Measurements from ENCODE around the gene STAT2. TPM values are rescaled to one million over a fixed set of nuclear protein-coding genes. Genes with fewer than 3 reads are reported as not detected.
A peak's percentile ranks its signal among the peaks of the same experiment; 100 is the strongest.

Gene STAT2
- total and polyA plus RNA-seq, 9 of the 15 experiments (the other 6 are each of a cell fraction or from before 2014, with no cell fraction given) = 15.5 to 46.9 (median 40.1) TPM

DNA sequence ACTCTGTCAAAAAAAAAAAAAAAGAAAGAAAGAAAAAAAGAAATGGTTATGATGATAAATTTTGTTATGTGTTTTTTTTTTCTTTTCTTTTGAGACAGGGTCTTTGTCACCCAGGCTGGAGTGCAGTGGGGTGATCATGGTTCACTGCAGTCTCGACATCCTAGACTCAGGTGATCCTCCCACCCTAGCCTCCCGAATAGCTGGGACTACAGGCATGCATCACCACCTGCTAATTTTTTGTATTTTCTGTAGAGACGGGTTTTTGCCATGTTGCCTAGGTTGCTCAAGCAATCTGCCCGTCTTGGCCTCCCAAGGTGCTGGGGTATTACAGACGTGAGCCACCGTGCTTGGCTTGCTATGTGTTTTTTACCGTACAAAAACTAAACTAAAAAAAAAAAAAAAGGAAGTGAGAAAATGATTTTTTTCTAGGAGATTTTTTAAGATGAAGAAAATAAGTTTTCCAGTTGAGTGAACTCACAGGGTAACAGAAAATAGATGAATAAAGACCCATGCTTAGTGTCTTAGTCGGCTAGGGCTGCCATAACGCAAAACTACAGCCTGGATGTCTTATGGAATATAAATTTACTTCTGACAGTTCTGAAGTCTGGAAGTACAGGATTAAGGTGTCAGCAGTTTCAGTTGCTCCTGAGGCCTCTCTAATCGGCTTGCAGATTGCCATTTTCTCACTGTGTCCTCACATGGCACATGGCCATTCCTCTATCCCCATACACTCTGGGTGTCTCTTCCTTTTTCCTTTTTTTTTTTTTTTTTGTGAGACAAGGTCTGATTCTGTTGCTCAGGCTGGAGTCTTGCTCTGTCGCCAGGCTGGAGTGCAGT is 15.9 kb upstream of the STAT2 start (continued):
- TF ChIP-seq, protein P1, sequence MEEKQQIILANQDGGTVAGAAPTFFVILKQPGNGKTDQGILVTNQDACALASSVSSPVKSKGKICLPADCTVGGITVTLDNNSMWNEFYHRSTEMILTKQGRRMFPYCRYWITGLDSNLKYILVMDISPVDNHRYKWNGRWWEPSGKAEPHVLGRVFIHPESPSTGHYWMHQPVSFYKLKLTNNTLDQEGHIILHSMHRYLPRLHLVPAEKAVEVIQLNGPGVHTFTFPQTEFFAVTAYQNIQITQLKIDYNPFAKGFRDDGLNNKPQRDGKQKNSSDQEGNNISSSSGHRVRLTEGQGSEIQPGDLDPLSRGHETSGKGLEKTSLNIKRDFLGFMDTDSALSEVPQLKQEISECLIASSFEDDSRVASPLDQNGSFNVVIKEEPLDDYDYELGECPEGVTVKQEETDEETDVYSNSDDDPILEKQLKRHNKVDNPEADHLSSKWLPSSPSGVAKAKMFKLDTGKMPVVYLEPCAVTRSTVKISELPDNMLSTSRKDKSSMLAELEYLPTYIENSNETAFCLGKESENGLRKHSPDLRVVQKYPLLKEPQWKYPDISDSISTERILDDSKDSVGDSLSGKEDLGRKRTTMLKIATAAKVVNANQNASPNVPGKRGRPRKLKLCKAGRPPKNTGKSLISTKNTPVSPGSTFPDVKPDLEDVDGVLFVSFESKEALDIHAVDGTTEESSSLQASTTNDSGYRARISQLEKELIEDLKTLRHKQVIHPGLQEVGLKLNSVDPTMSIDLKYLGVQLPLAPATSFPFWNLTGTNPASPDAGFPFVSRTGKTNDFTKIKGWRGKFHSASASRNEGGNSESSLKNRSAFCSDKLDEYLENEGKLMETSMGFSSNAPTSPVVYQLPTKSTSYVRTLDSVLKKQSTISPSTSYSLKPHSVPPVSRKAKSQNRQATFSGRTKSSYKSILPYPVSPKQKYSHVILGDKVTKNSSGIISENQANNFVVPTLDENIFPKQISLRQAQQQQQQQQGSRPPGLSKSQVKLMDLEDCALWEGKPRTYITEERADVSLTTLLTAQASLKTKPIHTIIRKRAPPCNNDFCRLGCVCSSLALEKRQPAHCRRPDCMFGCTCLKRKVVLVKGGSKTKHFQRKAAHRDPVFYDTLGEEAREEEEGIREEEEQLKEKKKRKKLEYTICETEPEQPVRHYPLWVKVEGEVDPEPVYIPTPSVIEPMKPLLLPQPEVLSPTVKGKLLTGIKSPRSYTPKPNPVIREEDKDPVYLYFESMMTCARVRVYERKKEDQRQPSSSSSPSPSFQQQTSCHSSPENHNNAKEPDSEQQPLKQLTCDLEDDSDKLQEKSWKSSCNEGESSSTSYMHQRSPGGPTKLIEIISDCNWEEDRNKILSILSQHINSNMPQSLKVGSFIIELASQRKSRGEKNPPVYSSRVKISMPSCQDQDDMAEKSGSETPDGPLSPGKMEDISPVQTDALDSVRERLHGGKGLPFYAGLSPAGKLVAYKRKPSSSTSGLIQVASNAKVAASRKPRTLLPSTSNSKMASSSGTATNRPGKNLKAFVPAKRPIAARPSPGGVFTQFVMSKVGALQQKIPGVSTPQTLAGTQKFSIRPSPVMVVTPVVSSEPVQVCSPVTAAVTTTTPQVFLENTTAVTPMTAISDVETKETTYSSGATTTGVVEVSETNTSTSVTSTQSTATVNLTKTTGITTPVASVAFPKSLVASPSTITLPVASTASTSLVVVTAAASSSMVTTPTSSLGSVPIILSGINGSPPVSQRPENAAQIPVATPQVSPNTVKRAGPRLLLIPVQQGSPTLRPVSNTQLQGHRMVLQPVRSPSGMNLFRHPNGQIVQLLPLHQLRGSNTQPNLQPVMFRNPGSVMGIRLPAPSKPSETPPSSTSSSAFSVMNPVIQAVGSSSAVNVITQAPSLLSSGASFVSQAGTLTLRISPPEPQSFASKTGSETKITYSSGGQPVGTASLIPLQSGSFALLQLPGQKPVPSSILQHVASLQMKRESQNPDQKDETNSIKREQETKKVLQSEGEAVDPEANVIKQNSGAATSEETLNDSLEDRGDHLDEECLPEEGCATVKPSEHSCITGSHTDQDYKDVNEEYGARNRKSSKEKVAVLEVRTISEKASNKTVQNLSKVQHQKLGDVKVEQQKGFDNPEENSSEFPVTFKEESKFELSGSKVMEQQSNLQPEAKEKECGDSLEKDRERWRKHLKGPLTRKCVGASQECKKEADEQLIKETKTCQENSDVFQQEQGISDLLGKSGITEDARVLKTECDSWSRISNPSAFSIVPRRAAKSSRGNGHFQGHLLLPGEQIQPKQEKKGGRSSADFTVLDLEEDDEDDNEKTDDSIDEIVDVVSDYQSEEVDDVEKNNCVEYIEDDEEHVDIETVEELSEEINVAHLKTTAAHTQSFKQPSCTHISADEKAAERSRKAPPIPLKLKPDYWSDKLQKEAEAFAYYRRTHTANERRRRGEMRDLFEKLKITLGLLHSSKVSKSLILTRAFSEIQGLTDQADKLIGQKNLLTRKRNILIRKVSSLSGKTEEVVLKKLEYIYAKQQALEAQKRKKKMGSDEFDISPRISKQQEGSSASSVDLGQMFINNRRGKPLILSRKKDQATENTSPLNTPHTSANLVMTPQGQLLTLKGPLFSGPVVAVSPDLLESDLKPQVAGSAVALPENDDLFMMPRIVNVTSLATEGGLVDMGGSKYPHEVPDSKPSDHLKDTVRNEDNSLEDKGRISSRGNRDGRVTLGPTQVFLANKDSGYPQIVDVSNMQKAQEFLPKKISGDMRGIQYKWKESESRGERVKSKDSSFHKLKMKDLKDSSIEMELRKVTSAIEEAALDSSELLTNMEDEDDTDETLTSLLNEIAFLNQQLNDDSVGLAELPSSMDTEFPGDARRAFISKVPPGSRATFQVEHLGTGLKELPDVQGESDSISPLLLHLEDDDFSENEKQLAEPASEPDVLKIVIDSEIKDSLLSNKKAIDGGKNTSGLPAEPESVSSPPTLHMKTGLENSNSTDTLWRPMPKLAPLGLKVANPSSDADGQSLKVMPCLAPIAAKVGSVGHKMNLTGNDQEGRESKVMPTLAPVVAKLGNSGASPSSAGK (IDR thresholded peaks at IDR 0.05) = peak; percentile 33; the same call in 1 of the 2 replicates
- TF ChIP-seq KDM1A (IDR thresholded peaks at IDR 0.05) = no peak
- no peak for TF ChIP-seq ZNF77 (CRISPR knock-in tag; IDR thresholded peaks at IDR 0.05)
- TF ChIP-seq, protein P2, sequence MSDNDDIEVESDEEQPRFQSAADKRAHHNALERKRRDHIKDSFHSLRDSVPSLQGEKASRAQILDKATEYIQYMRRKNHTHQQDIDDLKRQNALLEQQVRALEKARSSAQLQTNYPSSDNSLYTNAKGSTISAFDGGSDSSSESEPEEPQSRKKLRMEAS (CRISPR knock-in tag; IDR thresholded peaks at IDR 0.05) = no peak
- TF ChIP-seq ZNF316 (IDR thresholded peaks at IDR 0.05) = peak; percentile 94
- TF ChIP-seq KLF10 (CRISPR knock-in tag; IDR thresholded peaks at IDR 0.05) = no peak
- TF ChIP-seq SMARCE1 (IDR thresholded peaks at IDR 0.05) = no peak
- TF ChIP-seq EP300 (IDR thresholded peaks at IDR 0.05; ENCODE audit: low read length) = peak; percentile 83
- peak; percentile 94 for TF ChIP-seq MEIS2 (IDR thresholded peaks at IDR 0.05; ENCODE audit: partially characterized antibody)
- TF ChIP-seq MAFF (IDR thresholded peaks at IDR 0.05; ENCODE audit: low read length) = peak; percentile 54
- TF ChIP-seq, protein P3, sequence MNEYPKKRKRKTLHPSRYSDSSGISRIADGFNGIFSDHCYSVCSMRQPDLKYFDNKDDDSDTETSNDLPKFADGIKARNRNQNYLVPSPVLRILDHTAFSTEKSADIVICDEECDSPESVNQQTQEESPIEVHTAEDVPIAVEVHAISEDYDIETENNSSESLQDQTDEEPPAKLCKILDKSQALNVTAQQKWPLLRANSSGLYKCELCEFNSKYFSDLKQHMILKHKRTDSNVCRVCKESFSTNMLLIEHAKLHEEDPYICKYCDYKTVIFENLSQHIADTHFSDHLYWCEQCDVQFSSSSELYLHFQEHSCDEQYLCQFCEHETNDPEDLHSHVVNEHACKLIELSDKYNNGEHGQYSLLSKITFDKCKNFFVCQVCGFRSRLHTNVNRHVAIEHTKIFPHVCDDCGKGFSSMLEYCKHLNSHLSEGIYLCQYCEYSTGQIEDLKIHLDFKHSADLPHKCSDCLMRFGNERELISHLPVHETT (CRISPR knock-in tag; conservative IDR thresholded peaks at IDR 0.05 in 1 of 2, IDR thresholded peaks at IDR 0.05 in 1 of 2) = 0 out of 4 replicates have a peak, but pooled peaks of 1 of the 2 experiments have one; percentile 50
- peak; percentile 75 for TF ChIP-seq TCF3 (CRISPR knock-in tag; IDR thresholded peaks at IDR 0.05)
- TF ChIP-seq ZC3H8 (IDR thresholded peaks at IDR 0.05) = no peak
- TF ChIP-seq HDAC1 (IDR thresholded peaks at IDR 0.05) = peak in 1 of 2 experiments; percentile 18; a peak in 1 of 4 replicates
- TF ChIP-seq CBFA2T3 (IDR thresholded peaks at IDR 0.05) = peak; percentile 85
- no peak for TF ChIP-seq RFX1 (IDR thresholded peaks at IDR 0.05)

Data from K562 (cell line).